ENCODE data around the gene ASF1B. TPM values are rescaled to one million over a fixed set of nuclear protein-coding genes. Genes with fewer than 3 reads are reported as not detected.
A peak's percentile ranks its signal among the peaks of the same experiment; 100 is the strongest.

The ASF1B gene
- total RNA-seq, 1 experiment from 2014 or later, result 109 TPM

GRCh38 chr19:14073925-14074838 lies 62.2 kb downstream of the ASF1B start:
- DNase-seq (ENCODE audit: low read depth), result no peak
- in situ Hi-C loops (cut with HindIII; ENCODE audit: low pct_unique_long_range_greater_than_20kb, low sequenced_read_pairs), result no loop called here

DNA sequence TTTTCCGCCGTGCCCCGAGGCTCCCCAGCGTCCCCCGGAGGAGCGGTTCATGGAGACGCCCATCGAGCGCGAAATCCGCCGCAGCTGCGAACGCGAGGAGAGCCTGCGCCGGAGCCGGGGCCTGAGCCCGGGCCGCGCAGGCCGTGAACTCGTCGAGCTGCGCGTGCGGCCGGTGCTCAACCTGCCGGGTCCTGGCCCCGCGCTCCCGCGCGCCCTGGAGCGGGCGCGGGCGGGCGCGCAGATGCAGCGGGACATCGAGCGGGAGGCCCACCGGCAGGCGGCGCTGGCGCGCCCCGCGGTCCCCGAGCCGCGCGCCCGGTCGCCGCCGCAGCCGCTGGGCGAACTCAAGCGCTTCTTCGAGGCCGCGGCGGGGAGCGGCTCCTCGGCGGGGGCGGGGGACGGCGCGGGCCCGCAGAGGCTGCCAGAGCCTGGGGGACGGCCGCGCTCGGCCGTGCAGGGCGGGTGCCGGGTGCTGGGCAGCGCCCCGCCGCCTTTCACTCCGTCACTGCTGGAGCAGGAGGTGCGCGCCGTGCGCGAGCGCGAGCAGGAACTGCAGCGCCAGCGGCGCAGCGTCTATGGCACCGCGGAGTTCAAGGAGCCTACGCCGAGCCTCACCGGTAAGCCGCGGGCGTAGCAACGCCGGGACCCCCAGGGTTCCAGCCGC lies 63.0 kb downstream of the ASF1B start:
- DNase-seq (ENCODE audit: low read depth), result peak; percentile 75
- in situ Hi-C loops (cut with HindIII; ENCODE audit: low pct_unique_long_range_greater_than_20kb, low sequenced_read_pairs), result no loop called here

- peak; percentile 62 for DNase-seq (ENCODE audit: low read depth)
- in situ Hi-C loops (cut with HindIII; ENCODE audit: low pct_unique_long_range_greater_than_20kb, low sequenced_read_pairs), result no loop called here
These were observed 63.7 kb downstream of the ASF1B start, which contains the start of gene MISP3 for GRCh38 chr19:14072535-14073260. Gene MISP3 (plus strand): TSS chr19:14072786. CDS start chr19:14073310, 524 bp downstream.

DNA sequence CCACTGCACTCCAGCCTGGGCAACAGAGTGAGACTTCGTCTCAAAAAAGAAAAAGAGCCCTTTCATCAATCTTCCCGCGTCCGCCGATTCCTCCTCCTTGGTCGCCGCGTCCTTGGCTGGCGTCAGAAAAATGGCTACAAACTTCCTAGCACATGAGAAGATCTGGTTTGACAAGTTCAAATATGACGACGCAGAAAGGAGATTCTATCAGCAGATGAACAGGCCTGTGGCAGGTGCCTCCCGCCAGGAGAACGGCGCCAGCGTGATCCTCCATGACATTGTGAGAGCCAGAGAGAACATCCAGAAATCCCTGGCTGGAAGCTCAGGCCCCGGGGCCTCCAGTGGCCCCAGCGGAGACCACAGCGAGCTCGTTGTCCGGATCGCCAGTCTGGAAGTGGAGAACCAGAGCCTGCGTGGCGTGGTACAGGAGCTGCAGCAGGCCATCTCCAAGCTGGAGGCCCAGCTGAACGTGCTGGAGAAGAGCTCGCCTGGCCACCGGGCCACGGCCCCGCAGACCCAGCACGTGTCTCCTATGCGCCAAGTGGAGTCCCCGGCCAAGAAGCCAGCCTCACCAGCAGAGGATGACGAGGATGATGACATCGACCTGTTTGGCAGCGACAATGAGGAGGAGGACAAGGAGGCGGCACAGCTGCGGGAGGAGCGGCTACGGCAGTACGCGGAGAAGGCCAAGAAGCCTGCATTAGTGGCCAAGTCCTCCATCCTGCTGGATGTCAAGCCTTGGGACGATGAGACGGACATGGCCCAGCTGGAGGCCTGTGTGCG lies 65.9 kb downstream of the ASF1B start:
- no peak for DNase-seq (ENCODE audit: low read depth)
- in situ Hi-C loops (cut with HindIII; ENCODE audit: low pct_unique_long_range_greater_than_20kb, low sequenced_read_pairs), result no loop called here

Other genes with a start within 250 kb of the ASF1B start
- gene BRME1, start 230.5 kb downstream of the ASF1B start, total RNA-seq (2014; rRNA removed; shearing (Covaris generic); ENCODE audit: low replicate concordance), result 5.5 and 12.7 TPM in 2 replicates
- 24.1 and 28.2 TPM in 2 replicates for gene CC2D1A, start 230.4 kb downstream of the ASF1B start, total RNA-seq (2014; rRNA removed; shearing (Covaris generic); ENCODE audit: low replicate concordance)
- 16.1 TPM in 1 of 2 replicates, not detected in the other for gene PODNL1, start 198.2 kb downstream of the ASF1B start, total RNA-seq (2014; rRNA removed; shearing (Covaris generic); ENCODE audit: low replicate concordance)
- gene DCAF15, start 184.1 kb downstream of the ASF1B start, total RNA-seq (2014; rRNA removed; shearing (Covaris generic); ENCODE audit: low replicate concordance), result 16.8 and 20.3 TPM in 2 replicates
- gene RFX1, start 130.3 kb downstream of the ASF1B start, total RNA-seq (2014; rRNA removed; shearing (Covaris generic); ENCODE audit: low replicate concordance), result 6.1 and 7.5 TPM in 2 replicates
- gene RLN3, start 108.4 kb downstream of the ASF1B start, total RNA-seq (2014; rRNA removed; shearing (Covaris generic); ENCODE audit: low replicate concordance), result not detected in 2 replicates
- gene IL27RA, start 104.8 kb downstream of the ASF1B start, total RNA-seq (2014; rRNA removed; shearing (Covaris generic); ENCODE audit: low replicate concordance), result 8.6 and 15.6 TPM in 2 replicates
- not detected in 2 replicates for gene PALM3, start 74.5 kb downstream of the ASF1B start, total RNA-seq (2014; rRNA removed; shearing (Covaris generic); ENCODE audit: low replicate concordance)
- gene MISP3, start 63.8 kb downstream of the ASF1B start, total RNA-seq (2014; rRNA removed; shearing (Covaris generic); ENCODE audit: low replicate concordance), result 2.5 and 2.7 TPM in 2 replicates
- gene C19orf67, start 50.8 kb downstream of the ASF1B start, total RNA-seq (2014; rRNA removed; shearing (Covaris generic); ENCODE audit: low replicate concordance), result not detected in 2 replicates
- gene SAMD1, start 45.8 kb downstream of the ASF1B start, total RNA-seq (2014; rRNA removed; shearing (Covaris generic); ENCODE audit: low replicate concordance), result 68.1 and 92.1 TPM in 2 replicates
- gene PRKACA, start 18.8 kb downstream of the ASF1B start, total RNA-seq (2014; rRNA removed; shearing (Covaris generic); ENCODE audit: low replicate concordance), result 17.6 and 25.4 TPM in 2 replicates
- 2.4 and 4.1 TPM in 2 replicates for gene ADGRL1, start 69.6 kb upstream of the ASF1B start, total RNA-seq (2014; rRNA removed; shearing (Covaris generic); ENCODE audit: low replicate concordance)
- gene ADGRE5, start 244.9 kb upstream of the ASF1B start, total RNA-seq (2014; rRNA removed; shearing (Covaris generic); ENCODE audit: low replicate concordance), result 80.1 and 111 TPM in 2 replicates